HG03097 (cell line): ENCODE measurements around the gene SLC25A29.
"Not testable (repeated sequence)": the region's sequence is repeated elsewhere in the genome, so short reads cannot be mapped to it uniquely, and the experiment has no call there.

Experiments
- ATAC-seq: cut with Tn5 transposase; IDR thresholded peaks from one replicate; pipeline ENCODE4 v1.9.1; 2021; ENCODE audit not compliant: unreplicated experiment, low FRiP score

The SLC25A29 gene

DNA sequence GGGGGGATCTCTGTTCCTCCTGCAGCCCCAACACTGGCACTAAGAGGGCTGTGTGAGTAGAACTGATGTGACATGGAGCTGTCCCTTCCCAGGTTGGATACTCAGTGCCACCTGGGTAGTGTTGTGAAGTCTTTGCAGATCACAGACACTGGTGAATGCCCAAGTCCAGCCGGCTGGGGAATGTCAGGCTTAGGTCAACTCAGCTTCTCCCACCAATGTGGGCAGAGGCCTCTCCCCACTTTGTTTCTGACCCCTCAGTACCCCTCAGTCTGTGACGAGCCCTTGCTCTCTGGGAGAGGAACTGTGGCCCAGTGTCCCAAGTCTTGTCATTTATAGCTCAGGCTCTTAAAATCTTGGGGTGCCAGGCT is 11.3 kb downstream of the SLC25A29 start:
- ATAC-seq = no peak

DNA sequence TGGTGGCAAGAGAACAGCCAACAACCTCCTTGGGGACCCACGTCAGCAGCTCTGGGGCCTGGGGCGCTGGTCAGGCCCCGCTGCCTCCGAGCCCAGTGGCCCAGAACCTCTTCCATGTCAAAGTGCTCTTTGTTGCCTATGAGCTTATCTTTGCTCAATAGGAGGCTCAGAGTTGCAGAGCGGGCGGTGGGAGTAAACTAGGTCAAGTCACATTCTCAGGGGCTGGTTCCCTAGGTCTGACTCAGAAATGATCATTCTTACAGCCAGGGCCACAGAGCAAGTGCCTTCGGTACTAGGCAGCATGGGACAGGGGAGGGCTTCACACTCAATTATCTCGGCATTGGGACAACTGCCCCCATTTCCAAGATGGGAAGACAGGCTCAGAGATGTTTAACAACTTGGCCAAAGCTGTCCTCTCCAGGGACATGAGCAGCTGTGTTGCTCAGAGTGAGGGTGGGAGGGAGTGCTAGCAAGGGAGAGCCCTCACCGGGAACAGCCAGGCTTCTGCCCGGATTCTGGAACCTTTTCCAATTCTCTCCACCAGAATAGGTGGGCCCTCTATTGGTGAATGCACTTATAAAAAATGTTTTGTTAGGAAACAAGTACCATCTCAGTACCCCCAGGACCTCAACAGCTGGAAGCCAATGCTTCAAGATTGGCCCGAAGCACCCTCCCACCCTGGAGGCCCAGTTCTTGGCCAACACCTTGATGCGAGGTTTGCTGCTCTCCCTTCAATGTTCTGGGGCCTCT is 11.9 kb downstream of the SLC25A29 start:
- no peak for ATAC-seq

DNA sequence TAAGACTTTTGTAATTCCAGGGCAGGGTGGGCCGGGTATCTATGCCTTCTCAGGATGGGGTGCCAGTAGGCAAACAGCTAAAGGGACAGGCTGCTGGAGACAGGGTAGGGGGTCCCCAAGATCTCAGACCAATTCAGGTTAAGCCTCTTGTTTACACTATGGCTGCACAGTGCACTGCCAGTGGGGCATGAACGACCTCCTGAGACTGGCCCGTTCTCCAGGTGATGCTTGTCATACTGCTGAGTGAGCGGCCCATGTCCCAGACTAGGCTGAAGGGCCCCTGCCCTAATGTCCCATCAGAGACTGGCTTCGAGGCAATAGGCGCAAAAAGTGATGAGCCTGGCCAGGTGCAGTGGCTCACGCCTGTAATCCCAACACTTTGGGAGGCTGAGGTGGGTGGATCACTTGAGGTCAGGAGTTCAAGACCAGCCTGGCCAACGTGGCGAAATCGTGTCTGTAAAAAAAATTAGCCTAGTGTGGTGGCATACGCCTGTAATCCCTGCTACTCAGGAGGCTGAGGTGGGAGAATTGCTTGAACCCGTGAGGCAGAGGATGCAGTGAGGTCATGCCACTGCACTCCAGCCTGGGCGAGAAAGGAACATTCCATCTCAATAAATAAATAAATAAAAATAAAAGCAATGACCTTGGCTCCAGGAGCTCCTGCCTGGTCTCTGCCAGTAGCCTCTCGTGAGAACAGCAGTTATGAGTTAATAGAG is 12.6 kb downstream of the SLC25A29 start:
- ATAC-seq = no peak

DNA sequence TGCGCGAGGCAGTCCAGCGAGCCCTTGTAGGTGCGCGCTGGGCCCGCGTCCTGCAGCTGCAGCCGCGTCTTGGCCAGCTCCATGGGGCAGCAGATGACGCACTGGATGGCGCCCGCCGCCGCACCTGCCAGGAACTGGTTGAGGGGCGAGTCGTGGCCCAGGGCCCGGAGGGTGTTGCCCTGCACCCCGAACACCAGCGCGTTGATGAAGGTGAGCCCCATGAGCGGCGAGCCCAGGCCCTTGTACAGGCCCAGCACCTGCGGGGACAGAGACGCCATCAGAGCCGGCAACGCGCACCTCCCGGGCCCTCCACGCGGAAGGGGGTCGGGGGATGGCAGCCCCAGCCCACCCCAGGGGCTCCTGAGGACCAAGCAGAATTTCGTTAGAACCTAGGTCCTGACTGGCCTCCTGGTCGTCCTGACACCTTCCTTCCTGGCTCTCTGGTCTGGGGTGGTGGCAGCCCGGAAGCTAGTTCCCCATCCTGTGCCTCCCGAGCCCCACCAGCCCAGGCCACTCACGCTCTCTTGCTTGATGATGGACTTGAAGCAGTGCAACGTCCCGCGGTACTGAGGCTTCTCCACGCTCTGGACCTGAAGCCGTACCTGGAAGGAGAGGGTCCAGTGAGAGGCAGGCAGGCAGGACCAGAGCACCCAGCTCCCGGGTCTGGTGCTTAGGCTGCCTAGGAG is 13.3 kb downstream of the SLC25A29 start:
- ATAC-seq = no peak

DNA sequence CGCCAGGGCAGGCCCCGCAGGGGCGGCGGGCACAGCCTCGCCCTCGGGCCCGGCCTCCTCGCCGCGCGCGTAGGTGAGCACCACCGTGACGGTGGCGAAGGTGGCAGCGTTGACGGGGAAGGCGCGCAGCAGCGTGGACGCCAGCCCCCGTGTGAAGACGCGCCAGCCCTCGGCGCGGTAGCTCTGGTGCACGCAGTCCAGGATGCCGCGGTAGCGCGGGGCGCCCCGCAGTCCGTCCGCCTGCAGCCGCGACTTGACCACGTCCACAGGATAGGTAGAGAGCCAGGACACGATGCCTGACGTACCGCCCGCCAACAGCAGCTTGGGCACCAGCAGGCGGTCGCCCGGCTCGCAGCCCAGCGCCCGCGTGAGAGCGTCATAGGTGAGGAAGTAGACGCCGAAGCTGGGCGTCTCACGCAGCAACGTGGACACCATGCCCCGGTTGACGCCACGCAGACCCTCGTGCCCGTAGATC is 13.9 kb downstream of the SLC25A29 start:
- no peak for ATAC-seq

DNA sequence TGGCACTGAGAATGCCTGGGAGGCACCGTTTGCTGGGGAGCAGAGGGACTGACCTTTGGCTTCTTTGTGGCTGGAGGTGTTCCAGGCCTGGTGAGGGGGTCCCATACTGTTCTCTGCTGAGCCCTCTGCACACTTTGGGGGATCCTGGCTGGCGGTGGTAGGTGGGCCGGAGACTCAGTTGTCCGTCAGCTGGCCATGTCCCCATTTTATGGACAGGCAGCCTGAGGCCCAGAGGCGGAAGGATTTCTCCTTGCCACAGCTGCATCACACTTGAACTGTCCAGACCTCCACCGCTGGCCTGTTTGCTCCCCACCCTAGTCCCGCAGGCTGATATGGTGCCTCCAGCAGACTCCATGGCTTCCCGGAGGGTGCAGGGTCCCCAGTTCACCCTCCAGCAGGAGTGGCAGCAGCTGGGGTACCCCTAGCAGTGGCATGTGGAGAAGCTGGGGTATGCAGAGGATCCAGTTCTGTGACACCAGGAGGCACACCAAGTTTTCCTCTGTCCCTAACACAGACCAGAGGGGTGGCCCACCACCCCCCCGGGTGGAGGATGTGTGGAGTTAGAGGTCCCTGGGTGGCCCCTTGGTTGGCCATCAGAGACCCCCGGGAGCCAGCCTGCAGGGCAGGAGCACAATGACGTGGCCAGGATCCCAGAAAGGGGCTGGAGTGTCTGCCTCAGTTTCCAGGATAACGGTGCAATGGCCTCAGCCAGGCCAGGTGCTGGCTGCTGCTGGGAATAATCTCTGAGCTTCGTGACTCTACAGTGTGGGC is 14.8 kb downstream of the SLC25A29 start:
- no peak for ATAC-seq

DNA sequence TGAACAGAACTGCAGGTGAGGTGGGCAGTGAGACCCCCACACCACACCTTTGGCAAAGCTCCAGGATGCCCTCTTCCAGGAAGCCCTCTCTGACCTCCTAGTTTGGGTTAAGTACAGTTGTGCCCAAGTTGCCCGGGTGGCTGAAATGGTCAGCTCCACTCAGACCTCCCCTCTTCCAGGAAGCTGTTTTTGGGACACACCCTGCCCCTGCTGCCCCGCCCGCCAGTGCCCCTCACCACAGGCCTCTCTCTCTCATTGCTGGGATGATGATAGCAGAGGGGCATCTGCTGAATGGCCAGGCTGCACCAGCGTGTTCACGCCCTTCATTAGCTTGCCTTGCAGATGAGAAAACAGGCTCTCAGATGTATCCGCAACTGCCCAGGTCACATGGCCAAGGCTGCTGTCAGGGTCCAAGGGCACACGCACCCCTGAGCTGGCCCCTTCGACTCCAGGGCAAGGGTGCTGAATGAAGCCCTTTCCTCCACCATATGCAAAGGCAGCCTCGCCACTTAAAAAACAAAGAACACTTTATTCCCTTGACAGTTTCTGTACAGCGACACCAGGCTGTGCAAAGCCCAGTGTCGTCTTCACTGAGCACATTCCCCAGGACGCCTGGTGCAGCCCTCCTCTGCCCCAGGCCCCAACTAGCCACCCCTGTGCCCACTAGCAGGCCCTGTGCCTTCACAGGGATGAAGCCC is 15.5 kb downstream of the SLC25A29 start:
- ATAC-seq = no peak

DNA sequence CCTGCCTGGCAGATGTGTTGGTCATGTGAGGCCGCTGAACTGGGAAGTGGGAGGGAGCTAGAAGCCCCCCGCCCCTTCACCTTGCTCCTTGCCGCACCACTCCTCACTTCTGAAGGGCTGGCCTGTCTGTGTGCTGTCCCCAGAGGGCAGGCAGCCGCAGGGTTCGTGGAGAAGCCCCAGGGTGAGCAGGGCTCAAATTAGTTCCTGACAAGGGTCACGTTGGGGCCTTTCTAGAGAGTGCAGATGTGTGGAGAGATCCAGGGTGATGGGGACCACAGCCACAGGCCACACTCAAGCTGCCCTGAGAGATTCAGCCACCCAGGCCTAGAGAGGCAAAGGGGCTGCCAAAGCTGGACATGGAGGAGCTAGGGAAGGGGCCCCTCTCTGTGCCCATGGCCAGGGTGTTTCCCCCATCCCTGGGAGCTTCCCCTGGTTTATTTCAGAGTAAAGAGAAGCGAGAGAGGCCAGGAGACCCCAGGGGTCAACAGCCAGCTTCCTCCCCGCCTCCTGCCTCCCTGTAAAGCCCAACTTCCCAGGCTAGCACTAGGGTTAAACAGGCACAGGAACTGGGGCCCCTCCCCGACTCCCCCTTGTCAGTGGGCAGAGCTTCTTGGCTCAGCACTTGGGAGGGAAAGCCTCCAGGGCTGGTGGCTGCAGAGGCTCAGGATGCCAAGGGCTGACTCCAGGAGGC is 16.2 kb downstream of the SLC25A29 start:
- ATAC-seq = no peak

DNA sequence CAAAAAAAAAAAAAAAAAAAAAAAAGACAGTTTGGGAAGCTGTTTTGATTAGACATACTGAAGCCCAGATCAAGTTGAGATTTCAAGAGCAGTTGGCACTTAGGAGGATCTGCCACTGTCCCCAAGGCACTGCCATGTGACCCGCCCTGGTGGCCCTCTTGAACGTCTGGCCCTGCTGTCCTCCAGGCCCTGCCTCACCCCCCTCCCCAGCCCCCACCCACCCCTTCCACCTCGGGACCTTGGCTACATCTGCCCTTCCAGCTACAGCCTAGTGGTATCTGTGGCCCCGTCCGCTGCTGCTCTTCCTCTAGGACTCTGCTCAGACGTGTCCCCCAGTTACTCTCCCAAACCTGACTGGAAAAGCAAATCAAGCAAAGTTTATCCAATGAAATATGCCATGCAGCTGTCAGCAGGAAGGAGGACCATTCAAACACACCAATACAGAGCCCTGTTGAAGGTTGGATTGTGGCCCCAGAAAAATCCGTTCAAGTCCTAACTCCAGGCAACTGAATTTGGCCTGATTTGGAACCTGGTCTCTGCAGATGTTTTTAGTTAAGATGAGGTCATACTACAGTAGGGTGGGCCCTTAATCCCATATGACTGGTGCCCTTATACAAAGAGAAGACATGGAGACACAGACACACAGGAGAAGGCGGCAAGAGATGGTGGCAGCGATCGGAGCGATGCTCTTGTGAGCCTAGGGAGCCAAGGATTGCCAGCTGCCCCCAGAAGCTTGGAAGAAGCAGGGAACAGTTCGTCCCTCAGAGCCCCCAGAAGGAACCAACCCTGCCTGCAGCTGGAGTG is 17.7 kb downstream of the SLC25A29 start:
- ATAC-seq = no peak

DNA sequence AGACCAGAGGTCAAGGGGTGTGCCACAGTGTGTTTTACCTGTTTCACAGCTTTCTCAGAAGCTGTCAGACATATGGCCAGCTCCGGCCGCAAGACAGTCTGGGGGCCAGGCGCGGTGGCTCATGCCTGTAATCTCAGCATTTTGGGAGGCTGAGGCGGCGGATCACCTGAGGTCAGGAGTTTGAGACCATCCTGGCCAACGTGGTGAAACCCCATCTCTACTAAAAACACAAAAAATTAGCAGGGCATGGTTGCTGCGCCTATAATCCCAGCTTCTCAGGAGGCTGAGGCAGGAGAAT is 18.3 kb downstream of the SLC25A29 start:
- not testable (repeated sequence) for ATAC-seq

DNA sequence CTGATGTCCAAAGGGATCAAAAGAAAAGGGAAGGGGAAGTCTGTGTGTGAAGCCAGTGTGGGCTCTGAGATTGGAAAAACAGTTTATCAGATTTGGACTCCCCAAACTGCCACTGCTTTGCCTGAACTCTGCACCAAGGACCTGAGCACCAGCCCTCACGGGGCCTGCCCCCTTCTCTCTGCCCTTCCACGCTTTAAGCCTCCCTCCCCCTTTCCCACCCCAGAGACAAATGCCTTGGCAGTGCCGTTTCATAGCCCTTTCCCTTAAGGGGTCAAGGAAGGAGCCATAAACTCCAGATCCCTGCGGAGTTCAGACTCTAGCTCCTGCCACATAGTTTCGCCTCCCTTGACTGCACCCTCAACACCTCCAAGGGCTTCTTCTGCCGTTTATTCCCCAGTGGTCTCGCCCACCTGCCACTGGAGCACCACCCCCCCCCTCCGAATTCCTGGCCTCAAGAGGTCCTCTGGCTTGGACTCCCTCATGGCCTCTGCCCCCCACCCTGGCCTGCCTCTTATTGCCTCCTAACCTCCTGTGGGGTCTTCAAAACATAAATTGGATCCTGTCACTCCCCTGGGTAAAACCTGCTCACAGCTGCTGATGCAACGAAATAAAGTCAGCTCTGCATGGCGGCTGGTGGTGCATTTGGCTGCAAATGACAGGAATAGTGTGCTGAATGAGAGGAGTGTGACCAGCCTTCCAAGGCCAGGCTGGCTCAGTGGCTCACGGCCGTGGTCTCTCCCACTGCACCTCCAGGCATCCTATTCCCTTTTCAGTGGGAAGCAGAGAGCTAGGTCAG is 18.8 kb downstream of the SLC25A29 start:
- no peak for ATAC-seq

DNA sequence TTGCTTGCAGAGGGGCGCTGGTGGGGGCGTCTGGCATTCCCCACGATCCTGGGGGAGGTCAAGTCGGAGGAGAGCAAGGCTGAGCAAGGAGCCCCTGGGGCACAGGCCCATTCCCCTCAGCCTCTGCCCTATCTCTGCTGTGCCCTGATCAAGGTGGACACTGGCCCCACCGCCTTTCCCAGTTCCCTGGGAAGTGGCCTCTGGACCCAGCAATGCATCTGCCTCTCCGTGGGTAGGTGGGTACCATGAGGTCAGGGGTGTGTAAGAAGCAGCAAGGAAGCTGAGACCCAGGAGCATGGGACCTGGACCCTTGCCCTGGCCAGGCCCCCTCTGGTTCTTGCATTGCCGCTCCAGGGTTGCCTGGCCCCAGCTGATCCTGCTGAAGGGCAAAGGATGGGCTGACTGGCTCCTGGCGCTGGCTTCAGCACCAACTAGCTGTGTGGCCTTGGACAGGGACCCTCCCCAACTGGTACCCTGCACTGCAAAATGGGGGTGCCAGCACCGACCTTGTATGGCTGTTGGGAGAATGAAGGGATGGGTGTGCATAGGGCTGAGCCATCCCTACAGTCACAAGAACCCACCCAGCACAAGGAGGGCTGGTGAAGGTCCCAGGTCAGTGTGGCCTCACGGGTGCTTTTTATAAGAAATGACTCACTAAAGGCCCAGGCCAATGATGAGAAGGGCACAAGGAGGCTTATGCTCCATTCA is 19.6 kb downstream of the SLC25A29 start:
- ATAC-seq = no peak

DNA sequence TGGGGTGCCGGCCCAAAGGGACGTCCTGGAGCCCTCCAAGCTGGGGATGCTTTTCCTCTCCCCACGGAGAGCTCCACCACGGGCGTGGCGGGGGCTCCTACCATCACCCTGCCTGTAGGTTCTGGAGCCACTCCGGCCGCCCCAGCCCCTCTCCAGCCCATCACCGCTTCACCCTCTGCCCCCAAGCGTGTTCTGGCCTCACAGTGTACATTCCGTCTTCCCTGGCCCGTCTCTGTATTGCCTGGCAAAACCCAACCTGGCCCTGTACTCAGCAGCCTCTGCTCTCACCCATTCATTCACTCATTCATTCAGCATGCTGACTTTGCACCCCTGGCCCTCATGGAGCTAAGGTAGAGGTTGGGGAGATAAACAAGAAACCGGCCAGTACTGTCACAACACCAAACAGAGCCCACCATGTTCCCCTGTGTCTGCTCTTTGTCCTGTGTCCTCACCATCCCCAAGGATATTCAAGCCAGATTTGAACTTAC is 20.3 kb downstream of the SLC25A29 start:
- no peak for ATAC-seq

DNA sequence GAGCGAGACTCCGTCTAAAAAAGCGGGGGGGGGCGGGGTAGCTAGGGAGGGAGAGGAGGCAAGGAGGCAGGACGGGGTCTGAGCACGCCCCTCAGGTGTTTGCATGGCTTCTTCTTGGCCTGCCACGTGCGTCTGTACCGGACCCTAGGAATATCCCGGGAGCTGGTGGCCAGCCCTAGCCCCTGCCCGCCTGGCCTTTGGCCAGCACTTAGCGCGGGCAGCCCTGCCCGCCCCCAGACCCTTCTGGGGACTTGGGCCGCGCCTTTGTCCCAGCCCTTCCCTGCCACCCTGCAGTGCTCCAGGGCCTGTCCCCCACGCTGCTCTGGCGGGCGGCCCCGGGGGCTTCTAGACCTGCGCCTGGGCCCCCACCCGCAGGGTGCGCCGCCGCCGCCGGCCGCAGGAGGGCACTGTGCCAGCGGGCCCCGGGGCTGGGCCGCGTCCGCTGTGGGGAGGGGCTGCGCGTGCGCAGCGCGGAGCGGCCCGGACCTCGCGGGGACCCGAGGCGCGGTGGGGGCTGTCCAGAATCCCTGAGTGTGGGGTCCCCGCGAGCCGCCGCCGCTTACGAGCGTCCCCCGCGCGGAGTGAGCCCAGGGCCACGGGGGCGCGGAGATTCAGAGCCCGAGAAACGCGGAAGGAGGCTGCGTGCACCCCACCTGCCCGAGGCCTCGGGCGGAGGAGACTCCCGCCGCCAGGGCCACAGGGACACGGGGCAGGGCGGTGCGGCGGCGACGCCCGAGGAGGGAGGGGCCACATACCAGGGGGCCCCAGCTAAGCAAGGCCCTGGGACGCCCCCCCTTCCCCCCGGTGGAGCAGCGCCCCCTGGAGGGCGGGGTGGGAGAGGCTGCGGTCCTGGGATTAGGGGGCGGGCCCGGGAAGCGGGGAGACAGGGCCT is 21.0 kb downstream of the SLC25A29 start:
- peak; percentile 82 for ATAC-seq

DNA sequence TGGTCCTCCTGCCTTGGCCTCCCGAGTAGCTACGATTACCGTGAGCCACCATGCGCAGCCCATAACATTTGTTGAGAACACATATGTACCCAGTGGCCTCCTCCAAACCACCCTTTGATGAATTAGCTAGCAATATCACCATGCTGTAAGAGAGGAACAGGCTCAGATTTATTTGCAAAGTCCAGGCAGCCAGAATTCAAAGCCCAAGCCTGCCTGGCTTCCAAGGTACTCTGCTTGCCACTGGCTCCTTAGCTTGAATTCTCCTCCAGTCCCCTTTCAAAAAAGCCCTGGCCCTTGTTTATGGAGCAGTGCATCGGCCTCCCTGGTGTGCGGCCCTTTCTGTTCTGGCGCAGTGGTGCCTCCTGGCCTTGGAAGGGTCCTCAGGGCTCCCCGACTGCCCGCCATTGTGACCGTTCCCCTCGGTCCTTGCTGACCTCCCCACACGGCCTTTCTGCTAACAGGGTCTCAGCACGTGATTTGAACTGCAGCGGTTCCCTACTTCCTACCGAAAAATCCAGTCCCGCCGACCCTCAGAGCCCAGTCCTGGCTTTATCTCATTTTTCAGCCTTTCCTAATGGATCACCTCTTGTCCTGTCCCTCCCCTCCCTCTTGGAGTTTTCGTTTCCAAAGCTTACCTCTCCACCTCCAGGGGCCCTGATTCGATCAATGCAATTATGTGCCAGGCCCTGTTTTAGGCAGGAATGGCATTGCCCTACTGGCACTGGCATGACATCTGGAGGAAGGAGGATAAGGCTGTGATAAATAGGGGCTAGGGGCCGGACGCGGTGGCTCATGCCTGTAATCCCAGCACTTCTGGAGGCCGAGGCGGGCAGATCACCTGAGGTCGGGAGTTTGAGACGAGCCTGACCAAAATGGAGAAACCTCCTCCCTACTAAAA is 22.0 kb downstream of the SLC25A29 start:
- ATAC-seq = no peak
